SU-DHL-6 (cell line): ENCODE measurements around the gene CYP4A22.

Experiments
- H2AFZ ChIP-seq: fragments of 200-600 bp; sonication (generic); 2 replicates; pipeline ENCODE4 v1.6.1; 2014; ENCODE audit warnings: low read depth, mild to moderate bottlenecking, moderate library complexity, mixed read lengths, antibody characterized with exemption, low read length; ENCODE audit not compliant: severe bottlenecking
- H3F3A ChIP-seq: fragments of 200-600 bp; shearing (Covaris generic); 2 replicates; pipeline ENCODE4 v1.6.0; 2016; ENCODE audit warnings: antibody characterized with exemption, mild to moderate bottlenecking; ENCODE audit not compliant: insufficient read depth
- H3K27ac ChIP-seq: fragments of 200-600 bp; sonication (generic); 2 replicates; pipeline ENCODE4 v1.5.1; 2016; ENCODE audit warnings: low read depth, mild to moderate bottlenecking, low read length, moderate library complexity, mixed read lengths
- H3K27me3 ChIP-seq: fragments of 200-600 bp; sonication (generic), shearing (Covaris generic); 2 replicates; pipeline ENCODE4 v1.6.0; 2014; ENCODE audit warnings: mild to moderate bottlenecking, low read length
- H3K36me3 ChIP-seq: fragments of 200-600 bp; sonication (generic); 2 replicates; pipeline ENCODE4 v1.6.1; 2014; ENCODE audit warnings: mild to moderate bottlenecking, low read length, mixed read lengths
- H3K4me2 ChIP-seq: fragments of 300-600, 200-600 bp; shearing (Covaris generic), sonication (generic); 2 replicates; pipeline ENCODE4 v1.6.0; 2014; ENCODE audit warnings: low read length, low read depth, mild to moderate bottlenecking; ENCODE audit not compliant: poor library complexity, severe bottlenecking
- H3K4me3 ChIP-seq: fragments of 200-600 bp; sonication (generic); 2 replicates; pipeline ENCODE4 v1.5.1; 2014; ENCODE audit warnings: antibody characterized with exemption, low read length, mild to moderate bottlenecking, mixed read lengths; ENCODE audit not compliant: insufficient read depth, poor library complexity, severe bottlenecking
- H3K79me2 ChIP-seq: fragments of 200-600 bp; sonication (generic); 2 replicates; pipeline ENCODE4 v1.6.1; 2014; ENCODE audit warnings: mild to moderate bottlenecking, low read length, moderate library complexity; ENCODE audit not compliant: insufficient read depth
- H3K9ac ChIP-seq: fragments of 200-600 bp; sonication (generic); 2 replicates; pipeline ENCODE4 v1.7.0; 2014; ENCODE audit warnings: mild to moderate bottlenecking, low read length
- H3K9me2 ChIP-seq: fragments of 200-600 bp; sonication (generic); replicated peaks from 2 replicates; pipeline ENCODE4 v1.6.1; 2014; ENCODE audit warnings: low read length; ENCODE audit not compliant: insufficient read depth
- H3K9me3 ChIP-seq: fragments of 200-600 bp; sonication (generic); 2 replicates; pipeline ENCODE4 v1.6.1; 2014; ENCODE audit warnings: low read length, mixed read lengths; ENCODE audit not compliant: insufficient read depth
- H4K20me1 ChIP-seq: fragments of 200-600 bp; sonication (generic); 2 replicates; pipeline ENCODE4 v1.6.1; 2014; ENCODE audit warnings: low read depth, mild to moderate bottlenecking, antibody characterized with exemption, low read length, moderate library complexity, mixed read lengths
- CTCF ChIP-seq: fragments of 200-600 bp; sonication (generic); IDR thresholded peaks from one replicate; pipeline ENCODE4 v1.5.1; 2017; ENCODE audit warnings: antibody characterized with exemption, mild to moderate bottlenecking, low read length, moderate library complexity; ENCODE audit not compliant: insufficient read depth, poor library complexity, severe bottlenecking
- EZH2phosphoT487 ChIP-seq: fragments of 200-600 bp; sonication (generic), shearing (Covaris generic); conservative IDR thresholded peaks from 2 replicates; pipeline ENCODE4 v1.6.1; 2018; ENCODE audit warnings: mild to moderate bottlenecking, antibody characterized with exemption, low read length, moderate library complexity, mixed read lengths

Gene CYP4A22

GRCh38 chr1:47184090-47184821, 47.0 kb downstream of the CYP4A22 start:
- TF ChIP-seq EZH2phosphoT487: no peak
- TF ChIP-seq CTCF: no peak
- H3K79me2 ChIP-seq: no peaks in the 10 kb centered on the region
- no peaks in the 10 kb centered on the region for H3K9me2 ChIP-seq
- H3K4me3 ChIP-seq: no peak overlapping the region
- H3F3A ChIP-seq: no peaks in the 10 kb centered on the region
- H3K9me3 ChIP-seq: no peaks in the 10 kb centered on the region
- H3K4me2 ChIP-seq: no peak overlapping the region
- no peak overlapping the region for H3K27ac ChIP-seq
- no peak overlapping the region for H2AFZ ChIP-seq
- no peaks in the 10 kb centered on the region for H3K36me3 ChIP-seq
- H4K20me1 ChIP-seq: no peaks in the 10 kb centered on the region
- no peaks in the 10 kb centered on the region for H3K27me3 ChIP-seq
- H3K9ac ChIP-seq: no peak overlapping the region

GRCh38 chr1:47184822-47185677, 47.8 kb downstream of the CYP4A22 start:
- TF ChIP-seq EZH2phosphoT487 (no peak), CTCF (no peak)
- Histone ChIP-seq H3K4me2 (no peak overlapping the region), H3K27ac (no peak overlapping the region), H4K20me1 (no peaks in the 10 kb centered on the region), H3K4me3 (no peak overlapping the region), H3F3A (no peaks in the 10 kb centered on the region), H3K36me3 (no peaks in the 10 kb centered on the region), H3K27me3 (no peaks in the 10 kb centered on the region), H3K79me2 (no peaks in the 10 kb centered on the region), H3K9ac (no peak overlapping the region), H2AFZ (no peak overlapping the region), H3K9me2 (no peaks in the 10 kb centered on the region), H3K9me3 (no peaks in the 10 kb centered on the region)

- Histone ChIP-seq H3K4me2 (no peak overlapping the region), H3F3A (no peaks in the 10 kb centered on the region), H2AFZ (no peak overlapping the region), H3K27me3 (no peaks in the 10 kb centered on the region), H3K9me3 (no peaks in the 10 kb centered on the region), H3K36me3 (no peaks in the 10 kb centered on the region), H3K9ac (no peak overlapping the region), H3K79me2 (no peaks in the 10 kb centered on the region), H3K9me2 (no peaks in the 10 kb centered on the region), H3K27ac (no peak overlapping the region), H4K20me1 (no peaks in the 10 kb centered on the region), H3K4me3 (no peak overlapping the region)
- TF ChIP-seq EZH2phosphoT487 (no peak), CTCF (no peak)
These were observed 49.3 kb downstream of the CYP4A22 start for GRCh38 chr1:47186267-47187185.
